GM18526 (cell line): ENCODE measurements around the gene BDH1.

Experiments
- POLR2A ChIP-seq: IDR thresholded peaks from 3 replicates; pipeline ENCODE4 v1.6.1; 2011; ENCODE audit not compliant: insufficient read length; ENCODE audit errors: extremely low read depth

BDH1 gene

DNA sequence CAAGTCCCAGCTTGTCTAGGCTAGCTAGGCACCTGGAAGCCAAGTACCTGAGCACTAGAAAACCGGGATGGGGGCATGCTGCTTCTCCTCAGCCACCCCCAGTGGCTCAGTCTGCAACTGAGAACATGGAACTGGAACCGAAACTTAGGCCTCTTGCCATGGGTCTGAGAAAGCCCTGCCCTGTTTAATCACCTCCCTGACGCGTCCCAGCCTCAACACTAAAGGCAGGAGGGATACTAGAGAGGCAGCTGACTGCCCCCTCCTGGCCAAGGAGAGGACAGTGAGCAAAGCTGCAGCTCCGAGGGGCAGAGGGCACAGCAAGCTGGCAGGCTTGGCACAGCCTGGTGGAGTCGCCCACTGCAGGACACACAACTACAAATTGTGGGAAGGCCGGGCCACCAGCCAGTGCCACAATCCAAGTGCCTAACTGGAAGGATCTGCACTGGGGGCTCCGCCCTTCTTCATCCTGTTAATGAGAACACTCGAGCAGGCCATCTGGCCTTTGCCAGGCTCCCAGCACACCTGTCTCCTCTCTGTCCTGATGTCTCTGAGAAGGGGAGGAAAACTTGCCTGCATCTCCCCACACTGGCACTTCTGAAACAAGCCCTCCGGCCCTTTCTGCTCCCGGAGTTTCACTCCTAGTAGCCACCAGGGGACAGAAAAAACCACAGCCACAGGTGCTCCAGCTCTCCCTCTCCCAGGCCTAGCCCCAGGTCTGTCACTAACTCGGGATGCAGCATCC lies 53.7 kb downstream of the BDH1 start:
- no peak for TF ChIP-seq POLR2A

- TF ChIP-seq POLR2A, result no peak
These were observed 54.3 kb downstream of the BDH1 start for GRCh38 chr3:197501496-197501878.

GRCh38 chr3:197500812-197501211 lies 55.0 kb downstream of the BDH1 start:
- no peak for TF ChIP-seq POLR2A

DNA sequence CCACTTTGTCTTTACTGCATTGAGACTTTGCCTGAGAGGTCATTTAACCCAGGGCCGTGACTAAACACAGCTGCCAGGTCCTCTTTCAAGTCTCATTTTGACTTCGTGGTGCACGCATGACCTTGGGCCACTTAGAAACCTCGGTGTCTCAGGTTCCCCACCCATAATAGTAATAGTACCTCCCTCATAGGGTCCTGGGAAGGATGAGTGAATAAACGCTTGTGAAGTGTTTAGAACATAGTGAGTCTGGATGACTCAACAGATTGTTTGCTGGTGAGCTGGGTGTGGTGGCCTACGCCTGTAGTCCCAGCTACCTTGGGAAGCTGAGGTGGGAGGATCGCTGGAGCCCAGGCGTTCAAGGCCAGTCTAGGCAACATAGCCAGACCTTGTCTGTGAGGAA lies 56.3 kb downstream of the BDH1 start:
- TF ChIP-seq POLR2A, result no peak

- no peak for TF ChIP-seq POLR2A
These were observed 57.1 kb downstream of the BDH1 start for GRCh38 chr3:197498499-197499241.

DNA sequence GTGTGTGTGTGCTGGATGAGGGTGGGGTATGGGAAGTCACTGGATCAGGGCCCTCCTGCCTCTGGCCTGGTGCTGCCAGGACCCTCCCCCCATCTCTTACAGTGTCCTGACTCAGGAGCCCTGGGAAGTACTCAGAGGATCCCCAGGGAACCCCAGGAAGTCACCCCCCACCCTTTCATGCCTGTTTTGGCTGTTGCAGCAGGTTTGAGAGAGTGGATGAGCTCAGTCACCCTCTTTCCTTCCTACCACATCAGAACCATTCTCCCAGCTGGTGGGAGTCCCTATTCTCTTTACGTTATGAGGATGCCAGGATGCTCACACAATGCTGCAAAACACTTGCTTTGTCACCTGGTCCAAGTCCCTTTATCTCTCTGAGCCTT lies 59.0 kb downstream of the BDH1 start:
- no peak for TF ChIP-seq POLR2A

GRCh38 chr3:197495999-197496745 lies 59.6 kb downstream of the BDH1 start:
- no peak for TF ChIP-seq POLR2A

DNA sequence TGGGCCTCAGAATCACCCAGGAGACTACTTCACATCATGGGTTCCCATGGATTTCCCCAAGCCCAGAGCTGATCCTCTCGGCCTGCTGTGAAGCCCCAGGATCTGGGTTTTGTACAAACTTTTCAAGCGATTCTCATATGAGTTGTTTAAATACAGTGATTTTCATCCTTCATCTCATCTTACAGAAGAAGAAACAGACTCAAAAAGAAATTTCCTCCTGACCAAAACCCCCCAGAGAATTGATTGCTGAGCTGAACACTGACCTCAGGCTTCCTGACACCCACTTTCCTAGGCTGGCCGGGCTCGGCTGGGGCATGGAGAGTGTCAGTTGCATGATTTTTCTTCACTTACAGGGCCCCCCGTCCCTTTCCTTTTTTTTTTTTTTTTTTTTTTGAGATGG lies 60.3 kb downstream of the BDH1 start:
- TF ChIP-seq POLR2A, result no peak

GRCh38 chr3:197495059-197495455 lies 60.7 kb downstream of the BDH1 start:
- TF ChIP-seq POLR2A, result no peak

DNA sequence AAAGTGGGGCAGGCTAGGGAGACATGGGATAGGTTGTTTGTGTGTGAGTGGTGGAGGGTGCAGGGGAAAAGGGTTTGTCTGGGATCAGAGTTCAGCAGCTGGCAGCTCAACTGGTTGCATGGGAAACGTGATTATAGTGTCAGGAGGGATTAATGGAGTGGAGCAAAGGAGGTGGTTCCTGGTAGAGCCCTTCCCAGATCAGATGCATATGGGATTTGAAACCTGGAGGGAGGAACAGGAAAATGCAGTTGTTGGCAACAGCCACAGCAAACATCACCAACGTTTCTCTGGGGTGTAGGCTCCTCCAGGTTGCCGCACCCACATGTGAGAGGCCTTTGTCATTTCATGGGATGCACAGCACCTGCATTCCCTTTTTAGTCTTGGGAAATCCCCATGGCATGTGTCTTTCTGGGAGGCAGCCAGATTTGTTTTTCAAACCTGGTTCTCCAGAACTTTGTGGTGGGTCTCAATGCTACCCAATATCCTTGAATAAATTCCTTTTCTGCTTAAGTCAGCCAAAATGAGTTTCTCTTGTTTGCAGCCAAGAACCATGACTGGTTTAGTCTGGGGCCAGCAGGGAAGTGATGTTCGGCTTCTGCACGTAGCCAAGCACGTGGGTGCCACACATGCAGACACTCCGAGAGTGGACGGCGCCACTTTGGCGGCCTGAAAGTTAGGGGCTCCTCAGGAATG lies 61.3 kb downstream of the BDH1 start:
- no peak for TF ChIP-seq POLR2A

GRCh38 chr3:197493049-197493448 lies 62.7 kb downstream of the BDH1 start:
- TF ChIP-seq POLR2A, result no peak

DNA sequence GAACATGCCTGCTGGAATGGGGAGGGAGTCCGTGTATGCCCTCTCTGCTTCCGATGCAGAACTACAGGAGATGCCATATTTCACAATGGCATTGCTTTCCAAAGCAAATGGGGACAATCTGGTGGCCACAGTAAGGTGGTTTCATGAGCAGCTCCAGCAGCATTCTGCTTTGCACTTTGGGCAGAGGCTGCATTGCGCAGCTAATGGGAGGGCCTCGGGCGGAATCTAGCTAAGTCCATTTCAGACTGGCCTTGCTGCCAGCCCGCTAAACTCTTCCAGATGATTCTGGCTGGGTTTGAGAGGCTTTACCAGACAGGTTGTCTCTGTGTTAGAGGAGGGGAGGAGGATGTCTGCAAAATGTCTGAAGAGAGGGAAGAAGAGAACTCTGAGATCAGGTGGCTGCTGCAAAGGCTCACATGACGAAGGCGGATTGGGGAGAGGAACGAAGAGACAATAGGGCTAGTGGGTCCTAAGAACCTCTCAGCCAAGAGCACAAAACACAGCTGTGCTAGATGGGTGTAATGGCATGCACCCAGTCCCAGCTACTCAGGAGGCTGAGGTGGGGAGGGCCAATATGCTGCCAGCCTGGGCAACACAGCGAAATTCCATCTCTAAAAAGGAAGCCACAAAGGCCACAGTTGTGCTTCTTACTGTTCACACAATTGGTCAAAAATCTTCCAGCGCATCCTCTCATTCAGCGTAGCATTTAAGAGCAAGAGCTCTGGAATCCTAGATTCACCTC lies 63.7 kb downstream of the BDH1 start:
- no peak for TF ChIP-seq POLR2A

DNA sequence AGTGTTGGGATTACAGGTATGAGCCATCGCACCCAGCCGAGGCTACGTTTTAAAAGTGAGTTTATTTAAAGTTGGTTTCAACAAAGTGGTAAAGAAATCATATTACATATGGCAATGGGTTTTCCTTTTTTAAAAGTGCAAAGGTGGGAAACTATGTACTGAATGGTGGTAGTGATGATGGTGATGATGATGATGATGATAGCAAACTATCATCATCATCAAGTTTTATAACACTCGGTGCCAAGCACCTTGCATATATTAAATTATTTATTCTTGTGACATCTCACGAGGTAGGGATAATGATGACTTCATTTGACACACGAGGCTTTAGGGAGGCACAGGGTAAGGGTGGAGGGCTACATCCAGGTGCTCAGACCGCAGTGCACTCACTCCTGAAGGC lies 64.3 kb downstream of the BDH1 start:
- no peak for TF ChIP-seq POLR2A

- no peak for TF ChIP-seq POLR2A
These were observed 65.4 kb downstream of the BDH1 start for GRCh38 chr3:197490098-197491058.

DNA sequence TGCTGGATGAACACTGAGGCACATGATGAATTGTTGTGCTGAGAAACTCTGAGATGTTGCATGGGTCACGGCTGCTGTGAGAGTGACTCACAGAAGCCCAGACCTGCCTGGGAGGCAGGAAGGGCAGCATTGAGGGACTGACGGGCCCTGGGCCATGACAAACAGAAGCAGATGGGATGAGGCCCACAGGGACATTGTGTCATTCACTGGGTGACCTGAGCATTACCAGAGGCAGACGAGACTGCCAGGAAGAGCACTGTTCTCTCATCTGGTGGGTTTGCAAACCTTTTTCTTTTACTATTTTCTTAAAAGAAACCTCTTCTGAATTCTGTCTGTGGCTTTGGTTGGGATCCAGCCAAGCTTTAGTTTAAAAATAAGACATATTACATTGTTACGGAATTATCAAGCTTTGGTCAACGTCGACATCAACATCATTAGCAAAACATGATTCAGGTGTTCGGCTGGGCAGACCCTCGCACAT lies 67.8 kb downstream of the BDH1 start:
- no peak for TF ChIP-seq POLR2A
